ENCODE data around the gene B4GALT3.

- TF ChIP-seq, protein P1, sequence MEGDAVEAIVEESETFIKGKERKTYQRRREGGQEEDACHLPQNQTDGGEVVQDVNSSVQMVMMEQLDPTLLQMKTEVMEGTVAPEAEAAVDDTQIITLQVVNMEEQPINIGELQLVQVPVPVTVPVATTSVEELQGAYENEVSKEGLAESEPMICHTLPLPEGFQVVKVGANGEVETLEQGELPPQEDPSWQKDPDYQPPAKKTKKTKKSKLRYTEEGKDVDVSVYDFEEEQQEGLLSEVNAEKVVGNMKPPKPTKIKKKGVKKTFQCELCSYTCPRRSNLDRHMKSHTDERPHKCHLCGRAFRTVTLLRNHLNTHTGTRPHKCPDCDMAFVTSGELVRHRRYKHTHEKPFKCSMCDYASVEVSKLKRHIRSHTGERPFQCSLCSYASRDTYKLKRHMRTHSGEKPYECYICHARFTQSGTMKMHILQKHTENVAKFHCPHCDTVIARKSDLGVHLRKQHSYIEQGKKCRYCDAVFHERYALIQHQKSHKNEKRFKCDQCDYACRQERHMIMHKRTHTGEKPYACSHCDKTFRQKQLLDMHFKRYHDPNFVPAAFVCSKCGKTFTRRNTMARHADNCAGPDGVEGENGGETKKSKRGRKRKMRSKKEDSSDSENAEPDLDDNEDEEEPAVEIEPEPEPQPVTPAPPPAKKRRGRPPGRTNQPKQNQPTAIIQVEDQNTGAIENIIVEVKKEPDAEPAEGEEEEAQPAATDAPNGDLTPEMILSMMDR (IDR thresholded peaks at IDR 0.05), result no peak
- no peak for TF ChIP-seq POLR2A (IDR thresholded peaks at IDR 0.05)
- no peak for TF ChIP-seq POLR2AphosphoS5 (IDR thresholded peaks at IDR 0.05)
Observed at GRCh38 chr1:161176468-161177111, 717 bp downstream of the B4GALT3 start.

All from prostate gland (tissue), 2 donors.